Naive thymus-derived CD4-positive, alpha-beta T cell (primary cell): ENCODE data around the gene PLD4. TPM values are rescaled to one million over a fixed set of nuclear protein-coding genes. Genes with fewer than 3 reads are reported as not detected.
"Not testable (repeated sequence)": the region's sequence is repeated elsewhere in the genome, so short reads cannot be mapped to it uniquely, and the experiment has no call there.

Experiments
- ATAC-seq: fragments of 150-1000 bp; cut with Tn5 transposase; 2 replicates; pipeline ENCODE4 v1.10.0; 2021; ENCODE audit warnings: mild to moderate bottlenecking, moderate library complexity
- CTCF ChIA-PET: fragments of 350-600 bp; sonication (Branson Sonifier 250); formaldehyde crosslinking; loops from one replicate; lab custom pipeline; 2021; ENCODE audit warnings: antibody characterized with exemption; lab: Charles Lee
- POLR2A ChIA-PET: fragments of 350-600 bp; sonication (Branson Sonifier 250); formaldehyde crosslinking; loops from one replicate; lab custom pipeline; 2021; ENCODE audit warnings: antibody characterized with exemption, inconsistent platforms; lab: Charles Lee
- DNase-seq, 9 donors: peaks; one replicate each; pipeline versions ENCODE4 v3.0.0 to v3.0.0-alpha.2; 2020 to 2022; ENCODE audit warnings: mixed read lengths in 1 of 9
- H3K27ac ChIP-seq: one replicate; pipeline ENCODE4 v1.7.0; 2013; ENCODE audit warnings: mild to moderate bottlenecking, low read depth, low read length, moderate library complexity
- H3K27me3 ChIP-seq, 2 donors: one replicate each; pipeline ENCODE4 v1.7.0; 2013; ENCODE audit warnings: low read length in 2 of 2, mild to moderate bottlenecking in 2 of 2, moderate library complexity in 2 of 2; ENCODE audit not compliant: control insufficient read depth in 2 of 2, insufficient read depth in 2 of 2
- H3K36me3 ChIP-seq, 3 experiments: 1 replicate in 2 of 3; 2 replicates in 1 of 3; pipeline ENCODE4 v1.7.0; 2013; ENCODE audit warnings: low read length in 3 of 3, mild to moderate bottlenecking in 3 of 3, moderate library complexity in 1 of 3; ENCODE audit not compliant: insufficient read depth in 3 of 3, control insufficient read depth in 2 of 3
- H3K4me1 ChIP-seq, 2 donors: one replicate each; pipeline ENCODE4 v1.7.0; 2013; ENCODE audit warnings: low read length in 2 of 2, mild to moderate bottlenecking in 2 of 2, moderate library complexity in 1 of 2; ENCODE audit not compliant: control insufficient read depth in 2 of 2, insufficient read depth in 2 of 2
- H3K4me3 ChIP-seq: 2 replicates; pipeline ENCODE4 v1.7.0; 2013; ENCODE audit warnings: mild to moderate bottlenecking, low read length
- H3K9me3 ChIP-seq, 3 experiments: 1 replicate in 2 of 3; 2 replicates in 1 of 3; pipeline ENCODE4 v1.7.0; 2013; ENCODE audit warnings: low read length in 3 of 3; ENCODE audit not compliant: control insufficient read depth in 2 of 3
- H3K27ac Mint-ChIP-seq, 9 donors: one replicate each; pipeline ENCODE4 v1.8.0; 2020 to 2022; ENCODE audit warnings: mixed read lengths in 9 of 9, mild to moderate bottlenecking in 8 of 9, moderate library complexity in 5 of 9, inconsistent platforms in 2 of 9
- H3K27me3 Mint-ChIP-seq, 5 donors: one replicate each; pipeline ENCODE4 v1.8.0; 2021 to 2022; ENCODE audit warnings: mixed read lengths in 5 of 5, mild to moderate bottlenecking in 1 of 5
- H3K36me3 Mint-ChIP-seq, 5 donors: one replicate each; pipeline ENCODE4 v1.8.0; 2020 to 2022; ENCODE audit warnings: mixed read lengths in 5 of 5, mild to moderate bottlenecking in 3 of 5, inconsistent platforms in 1 of 5
- H3K4me1 Mint-ChIP-seq, 7 donors: one replicate each; pipeline ENCODE4 v1.8.0; 2020 to 2022; ENCODE audit warnings: mixed read lengths in 7 of 7, mild to moderate bottlenecking in 3 of 7, inconsistent platforms in 1 of 7
- H3K4me3 Mint-ChIP-seq, 10 donors: one replicate each; pipeline ENCODE4 v1.8.0; 2020 to 2022; ENCODE audit warnings: mild to moderate bottlenecking in 10 of 10, mixed read lengths in 10 of 10, moderate library complexity in 6 of 10, inconsistent platforms in 2 of 10
- H3K9me3 Mint-ChIP-seq, 11 donors: one replicate each; pipeline ENCODE4 v1.8.0; 2020 to 2022; ENCODE audit warnings: mixed read lengths in 11 of 11, mild to moderate bottlenecking in 4 of 11, inconsistent platforms in 1 of 11, moderate library complexity in 1 of 11
- intact Hi-C, 2 donors: fragments of 100-400 bp; cut with micrococcal nuclease; formaldehyde crosslinking; loops; one replicate each; pipeline ENCODE4 v1.15.1; 2023
- polyA plus RNA-seq, 2 donors: library from polyadenylated mRNA; unstranded; fragments of 300-500 nt; fragmentation: Illumina TruSeq; gene quantifications; one replicate each; pipeline ENCODE4 v1.2.3, GENCODE V29; 2021
- total RNA-seq, 6 experiments: library from RNA in 5 of 6; stranded (reverse) in 5 of 6; gene quantifications; 1 replicate in 5 of 6; 2 replicates in 1 of 6; pipeline ENCODE4 v1.2.3 and lab custom pipeline; 2021 to 2026

The PLD4 gene
- total and polyA plus RNA-seq, 7 experiments from 2014 or later = 0.10 to 32.0 (median 0.80) TPM; not detected in 1

DNA sequence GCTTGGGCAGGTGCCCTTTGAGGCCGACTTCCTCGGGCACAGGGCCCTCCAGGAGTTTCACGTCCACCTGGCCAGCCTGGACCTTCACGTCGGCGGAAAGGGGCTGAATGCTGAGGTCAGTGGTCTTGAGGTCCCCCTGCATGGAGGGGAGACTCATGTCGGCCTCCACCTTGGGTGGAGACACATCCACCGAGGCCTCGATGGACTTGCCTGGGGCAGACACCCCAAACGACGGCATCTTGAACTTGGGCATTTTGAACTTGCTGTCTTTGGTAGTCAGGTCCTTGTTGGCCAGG, 24.0 kb downstream of the PLD4 start:
- ChIA-PET CTCF (no interaction called here), POLR2A (no interaction called here)
- peaks cover 0 to 5% (median 0%) of the 10 kb centered on the region in 5 donors for H3K27me3 Mint-ChIP-seq
- ATAC-seq (no peak), DNase-seq (no peak)
- H3K36me3 Mint-ChIP-seq = no peaks in the 10 kb centered on the region
- Histone ChIP-seq H3K4me1 (no peaks in the 10 kb centered on the region), H3K36me3 (no peaks in the 10 kb centered on the region), H3K27ac (no peak overlapping the region), H3K27me3 (no peaks in the 10 kb centered on the region), H3K9me3 (no peaks in the 10 kb centered on the region), H3K4me3 (no peak overlapping the region)
- no peak overlapping the region for H3K4me3 Mint-ChIP-seq
- H3K4me1 Mint-ChIP-seq = peaks cover 0 to 4% (median 0%) of the 10 kb centered on the region in 7 donors
- intact Hi-C loops = no loop called here
- H3K27ac Mint-ChIP-seq = no peak overlapping the region
- H3K9me3 Mint-ChIP-seq = no peaks in the 10 kb centered on the region

DNA sequence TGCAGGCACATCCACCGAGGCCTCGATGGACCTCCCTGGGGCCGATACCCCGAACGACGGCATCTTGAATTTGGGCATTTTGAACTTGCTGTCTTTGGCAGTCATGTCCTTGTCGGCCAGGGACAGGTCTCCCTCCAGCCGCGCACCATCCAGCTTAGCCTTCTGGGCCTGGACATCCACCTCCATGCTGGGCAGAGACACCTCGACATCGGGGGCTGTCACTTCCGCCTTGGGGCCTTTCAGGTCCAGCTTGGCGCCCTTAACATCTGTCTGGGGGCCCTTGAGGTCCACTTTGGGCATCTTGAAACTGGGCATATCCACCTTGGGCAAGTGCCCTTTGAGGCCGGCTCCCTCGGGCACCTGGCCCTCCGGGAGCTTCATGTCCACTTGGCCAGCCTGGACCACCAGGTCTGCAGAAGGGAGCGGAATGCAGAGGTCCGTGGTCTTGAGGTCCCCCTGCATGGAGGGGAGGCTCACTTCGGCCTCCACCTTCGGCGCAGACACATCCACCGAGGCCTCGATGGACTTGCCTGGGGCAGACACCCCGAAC, 24.8 kb downstream of the PLD4 start:
- H3K36me3 ChIP-seq, H3K27me3 Mint-ChIP-seq, POLR2A ChIA-PET, DNase-seq, CTCF ChIA-PET, H3K27ac ChIP-seq, H3K4me1 ChIP-seq, H3K9me3 ChIP-seq, H3K27me3 ChIP-seq, H3K4me1 Mint-ChIP-seq, H3K9me3 Mint-ChIP-seq, H3K36me3 Mint-ChIP-seq, H3K4me3 Mint-ChIP-seq, H3K27ac Mint-ChIP-seq, ATAC-seq, H3K4me3 ChIP-seq, intact Hi-C loops: not testable (repeated sequence)

DNA sequence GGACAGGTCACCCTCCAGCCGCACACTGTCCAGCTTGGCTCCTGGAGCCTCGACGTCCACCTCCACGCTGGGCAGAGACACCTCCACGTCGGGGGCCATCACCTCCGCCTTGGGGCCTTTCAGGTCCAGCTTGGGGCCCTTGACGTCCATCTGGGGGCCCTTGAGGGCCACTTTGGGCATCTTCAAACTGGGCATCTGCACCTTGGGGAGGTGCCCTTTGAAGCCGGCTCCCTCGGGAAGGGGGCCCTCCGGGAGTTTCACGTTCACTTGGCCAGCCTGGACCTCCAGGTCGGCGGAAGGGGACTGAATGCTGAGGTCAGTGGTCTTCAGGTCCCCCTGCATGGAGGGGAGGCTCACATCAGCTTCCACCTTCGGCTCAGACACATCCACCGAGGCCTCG, 25.3 kb downstream of the PLD4 start:
- intact Hi-C loops = no loop called here
- H3K4me1 ChIP-seq = no peaks in the 10 kb centered on the region
- H3K36me3 Mint-ChIP-seq = no peaks in the 10 kb centered on the region
- CTCF ChIA-PET = no interaction called here
- DNase-seq (no peak), ATAC-seq (no peak)
- no peak overlapping the region for H3K4me3 ChIP-seq
- H3K27me3 Mint-ChIP-seq = peaks cover 0 to 6% (median 0%) of the 10 kb centered on the region in 5 donors
- H3K27ac Mint-ChIP-seq = no peak overlapping the region
- POLR2A ChIA-PET = no interaction called here
- H3K4me1 Mint-ChIP-seq = peaks cover 0 to 5% (median 0%) of the 10 kb centered on the region in 7 donors
- H3K27ac ChIP-seq = no peak overlapping the region
- H3K4me3 Mint-ChIP-seq = no peak overlapping the region
- no peaks in the 10 kb centered on the region for H3K36me3 ChIP-seq
- H3K9me3 ChIP-seq = no peaks in the 10 kb centered on the region
- H3K27me3 ChIP-seq = no peaks in the 10 kb centered on the region
- H3K9me3 Mint-ChIP-seq = no peaks in the 10 kb centered on the region

DNA sequence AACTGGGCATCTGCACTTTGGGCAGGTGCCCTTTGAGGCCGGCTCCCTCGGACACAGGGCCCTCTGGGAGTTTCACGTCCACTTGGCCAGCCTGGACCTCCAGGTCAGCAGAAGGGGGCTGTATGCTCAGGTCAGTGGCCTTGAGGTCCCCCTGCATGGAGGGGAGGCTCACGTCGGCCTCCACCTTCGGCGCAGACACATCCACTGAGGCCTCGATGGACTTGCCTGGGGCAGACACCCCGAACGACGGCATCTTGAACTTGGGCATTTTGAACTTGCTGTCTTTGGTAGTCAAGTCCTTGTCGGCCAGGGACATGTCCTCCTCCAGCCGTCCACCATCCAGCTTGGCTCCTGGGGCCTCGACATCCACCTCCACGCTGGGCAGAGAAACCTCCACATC, 26.0 kb downstream of the PLD4 start:
- H3K36me3 Mint-ChIP-seq, H3K27ac Mint-ChIP-seq, intact Hi-C loops, H3K4me1 Mint-ChIP-seq, ATAC-seq, H3K27me3 ChIP-seq, DNase-seq, H3K4me1 ChIP-seq, H3K9me3 ChIP-seq, H3K27me3 Mint-ChIP-seq, H3K4me3 Mint-ChIP-seq, H3K27ac ChIP-seq, H3K36me3 ChIP-seq, H3K9me3 Mint-ChIP-seq, POLR2A ChIA-PET, CTCF ChIA-PET, H3K4me3 ChIP-seq: not testable (repeated sequence)

DNA sequence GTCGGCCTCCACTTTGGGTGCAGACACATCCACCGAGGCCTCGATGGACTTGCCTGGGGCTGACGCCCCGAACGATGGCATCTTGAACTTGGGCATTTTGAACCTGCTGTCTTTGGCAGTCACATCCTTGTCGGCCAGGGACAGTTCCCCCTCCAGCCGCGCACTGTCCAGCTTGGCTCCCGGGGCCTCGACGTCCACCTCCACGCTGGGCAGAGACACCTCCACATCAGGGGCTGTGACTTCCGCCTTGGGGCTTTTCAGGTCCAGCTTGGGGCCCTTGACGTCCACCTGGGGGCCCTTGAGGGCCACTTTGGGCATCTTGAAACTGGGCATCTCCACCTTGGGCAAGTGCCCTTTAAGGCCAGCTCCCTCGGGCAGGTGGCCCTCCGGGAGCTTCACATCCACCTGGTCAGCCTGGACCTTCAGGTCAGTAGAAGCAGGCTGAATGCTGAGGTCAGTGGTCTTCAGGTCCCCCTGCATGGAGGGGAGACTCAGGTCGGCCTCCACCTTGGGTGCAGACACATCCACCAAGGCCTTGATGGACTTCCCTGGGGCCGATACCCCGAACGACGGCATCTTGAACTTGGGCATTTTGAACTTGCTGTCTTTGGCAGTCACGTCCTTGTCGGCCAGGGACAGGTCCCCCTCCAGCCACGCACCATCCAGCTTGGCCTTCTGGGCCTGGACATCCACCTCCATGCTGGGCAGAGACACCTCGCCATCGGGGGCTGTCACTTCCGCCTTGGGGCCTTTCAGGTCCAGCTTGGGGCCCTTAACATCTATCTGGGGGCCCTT, 27.4 kb downstream of the PLD4 start:
- H3K36me3 Mint-ChIP-seq, ATAC-seq, H3K9me3 Mint-ChIP-seq, H3K27me3 ChIP-seq, H3K27ac Mint-ChIP-seq, H3K36me3 ChIP-seq, H3K4me3 ChIP-seq, H3K4me1 Mint-ChIP-seq, H3K4me3 Mint-ChIP-seq, H3K9me3 ChIP-seq, H3K27ac ChIP-seq, H3K4me1 ChIP-seq, intact Hi-C loops, POLR2A ChIA-PET, DNase-seq: not testable (repeated sequence)
- H3K27me3 Mint-ChIP-seq = peaks cover 0 to 18% (median 4%) of the 10 kb centered on the region in 5 donors
- CTCF ChIA-PET = interaction anchor here (0.6 kb wide), 1 partner anchor 101 kb away, joined by 3 read pairs; no protein-coding TSS in a partner anchor

DNA sequence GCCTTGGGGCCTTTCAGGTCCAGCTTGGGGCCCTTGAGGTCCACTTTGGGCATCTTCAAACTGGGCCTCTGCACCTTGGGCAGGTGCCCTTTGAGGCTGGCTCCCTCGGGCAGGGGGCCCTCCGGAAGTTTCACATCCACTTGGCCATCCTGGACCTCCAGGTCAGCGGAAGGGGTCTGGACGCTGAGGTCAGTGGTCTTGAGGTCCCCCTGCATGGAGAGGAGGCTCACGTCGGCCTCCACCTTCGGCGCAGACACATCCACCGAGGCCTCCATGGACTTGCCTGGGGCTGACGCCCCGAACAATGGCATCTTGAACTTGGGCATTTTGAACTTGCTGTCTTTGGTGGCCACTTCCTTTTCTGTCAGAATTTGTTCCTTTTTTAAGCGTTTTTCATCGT, 28.4 kb downstream of the PLD4 start:
- H3K4me1 ChIP-seq = no peaks in the 10 kb centered on the region
- H3K27ac ChIP-seq = no peak overlapping the region
- Mint-ChIP-seq H3K27me3 (peaks cover 4 to 27% (median 6%) of the 10 kb centered on the region in 5 donors), H3K36me3 (no peaks in the 10 kb centered on the region), H3K9me3 (no peaks in the 10 kb centered on the region), H3K4me1 (peaks cover 0 to 5% (median 0%) of the 10 kb centered on the region in 7 donors), H3K4me3 (no peak overlapping the region), H3K27ac (no peak overlapping the region)
- ChIA-PET CTCF (no interaction called here), POLR2A (no interaction called here)
- no peaks in the 10 kb centered on the region for H3K36me3 ChIP-seq
- intact Hi-C loops = no loop called here
- no peaks in the 10 kb centered on the region for H3K27me3 ChIP-seq
- H3K9me3 ChIP-seq = no peaks in the 10 kb centered on the region
- no peak overlapping the region for H3K4me3 ChIP-seq
- no peak for ATAC-seq
- DNase-seq = no peak
